RKO (cell line): ENCODE data around the gene NOS1AP.

Experiments used
- DNase-seq: peaks from one replicate; pipeline ENCODE4 v3.0.0-alpha.2; 2016; ENCODE audit warnings: low spot score

Gene NOS1AP

GRCh38 chr1:162367772-162368171 is 298.3 kb downstream of the NOS1AP start:
- DNase-seq: no peak

GRCh38 chr1:162368451-162368850 is 299.0 kb downstream of the NOS1AP start:
- DNase-seq: no peak

- no peak for DNase-seq
Observed at GRCh38 chr1:162369571-162369970, 300.1 kb downstream of the NOS1AP start.

DNA sequence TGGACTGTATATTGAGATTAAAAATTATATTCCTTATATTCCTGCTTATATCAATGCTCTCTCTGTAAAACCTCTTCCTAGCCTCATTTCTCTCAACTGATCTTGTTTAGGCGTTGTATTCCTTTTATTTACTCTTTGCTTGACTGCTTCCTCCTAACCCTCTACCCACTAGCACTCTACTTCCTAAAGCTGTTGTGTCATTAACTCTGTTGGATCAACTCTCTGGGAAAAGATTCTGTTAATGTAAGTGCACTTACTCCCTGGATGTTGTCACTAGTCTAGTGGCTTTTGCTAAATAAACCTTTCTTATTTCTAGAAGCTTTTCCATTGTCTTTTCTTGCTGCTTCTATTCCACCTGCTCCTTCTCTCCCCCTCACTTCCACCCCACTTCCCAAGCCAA is 300.7 kb downstream of the NOS1AP start:
- DNase-seq: no peak

DNA sequence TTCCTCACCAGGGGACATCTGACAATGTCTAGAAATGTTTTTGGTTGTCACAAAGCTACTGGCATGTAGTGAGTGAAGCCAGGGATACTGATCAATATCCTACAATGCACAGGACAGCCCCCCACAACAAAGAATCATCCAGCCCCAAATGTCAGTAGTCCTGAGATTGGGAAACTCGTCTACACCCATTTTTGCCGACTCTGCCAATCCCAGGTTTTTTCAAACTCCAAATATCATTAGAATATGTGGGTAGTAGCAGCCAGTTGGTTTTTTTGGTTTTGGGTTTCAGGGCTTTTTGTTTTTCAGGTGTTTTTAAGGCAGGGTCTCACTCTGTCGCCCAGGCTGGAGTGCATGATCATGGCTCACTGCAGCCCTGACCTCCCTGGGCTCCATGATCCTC is 301.2 kb downstream of the NOS1AP start:
- DNase-seq: no peak

GRCh38 chr1:162371611-162372010 is 302.1 kb downstream of the NOS1AP start:
- no peak for DNase-seq

DNA sequence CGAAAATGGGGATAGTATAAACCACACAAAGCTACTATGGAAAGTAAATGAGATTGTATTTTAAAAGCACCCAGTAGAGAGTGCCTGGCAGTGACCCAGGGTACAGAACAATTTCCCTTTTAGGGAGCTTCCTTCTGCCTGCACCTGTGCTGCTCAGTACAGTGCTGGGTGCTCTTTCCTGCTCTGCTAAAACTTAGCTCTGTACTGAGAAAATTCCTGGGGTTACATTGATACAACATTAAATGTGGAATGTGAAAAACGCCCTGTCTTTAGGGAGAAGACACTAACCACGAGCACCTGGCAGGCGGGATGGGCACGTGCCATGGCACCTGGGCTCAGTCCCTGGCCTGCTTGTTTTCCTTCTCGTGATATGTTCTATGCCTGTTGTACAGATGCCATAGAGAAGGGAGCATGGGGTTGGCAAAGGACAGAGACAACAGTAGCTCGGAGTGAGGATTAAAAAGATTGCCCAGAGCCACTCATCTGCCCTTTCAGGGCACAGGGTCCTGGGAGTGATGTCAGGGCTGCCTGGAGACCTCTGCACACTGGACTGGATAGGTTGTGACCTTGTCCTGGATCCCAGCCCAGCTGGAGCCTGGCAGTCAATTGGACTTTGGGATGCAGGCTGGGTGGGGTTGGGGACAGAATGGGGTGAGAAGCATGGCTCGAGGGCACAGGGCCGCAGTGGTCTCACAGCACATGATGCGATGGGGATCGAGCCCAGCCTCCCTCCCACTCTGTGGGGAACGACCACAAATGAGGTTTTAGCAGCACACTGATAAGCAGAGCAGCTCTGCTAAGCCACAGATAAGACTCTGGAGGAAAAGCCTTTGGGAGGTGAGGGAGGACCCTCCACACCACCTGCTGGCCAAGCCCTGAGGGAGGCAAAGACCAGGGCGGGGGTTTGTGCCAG is 302.9 kb downstream of the NOS1AP start:
- no peak for DNase-seq

GRCh38 chr1:162373072-162373427 is 303.6 kb downstream of the NOS1AP start:
- DNase-seq: no peak

GRCh38 chr1:162373541-162374260 is 304.2 kb downstream of the NOS1AP start:
- DNase-seq: peak; percentile 26

DNA sequence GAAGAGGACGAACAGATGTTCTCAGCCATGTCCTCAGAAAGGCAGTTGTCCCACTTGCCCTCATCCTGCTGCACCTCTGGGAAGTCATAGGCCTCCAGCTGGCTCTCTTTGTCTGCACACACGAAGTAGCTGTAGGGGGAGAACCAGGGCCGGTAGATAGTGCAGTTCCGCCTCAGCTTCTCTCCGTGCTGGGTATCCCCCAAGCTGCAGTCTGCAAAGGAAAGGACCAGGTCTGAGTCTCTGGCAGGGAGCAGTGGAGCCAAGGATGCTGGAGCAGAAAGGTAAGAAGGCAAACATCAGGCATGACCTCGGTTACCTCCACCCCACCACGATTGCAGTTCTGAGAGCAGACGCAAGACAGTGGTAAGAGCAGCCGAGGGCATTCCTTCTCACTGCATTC is 304.9 kb downstream of the NOS1AP start:
- no peak for DNase-seq

DNA sequence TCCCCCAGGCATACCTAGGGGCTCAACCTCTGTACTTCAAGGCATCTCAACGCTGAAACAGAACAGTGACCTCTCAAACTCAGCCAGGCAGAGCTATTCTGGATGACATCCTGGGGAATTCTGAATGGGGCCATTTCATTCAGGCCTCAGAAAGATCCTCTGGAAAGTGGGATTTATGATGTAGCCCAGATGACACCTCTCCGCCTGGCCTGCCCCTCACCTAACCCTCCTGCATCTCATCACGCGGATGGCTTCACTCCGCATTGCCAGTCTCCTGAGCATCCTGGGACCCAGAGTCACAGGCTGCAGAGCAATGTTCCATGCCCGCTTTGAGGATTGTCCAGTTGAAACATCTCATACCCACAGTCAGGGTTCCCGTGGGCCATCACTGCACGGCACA is 306.0 kb downstream of the NOS1AP start:
- DNase-seq: no peak

GRCh38 chr1:162376691-162377090 is 307.2 kb downstream of the NOS1AP start, which contains the start of gene SPATA46:
TSS of gene SPATA46 (minus strand) at chr1:162376854. CDS start at chr1:162376790, 64 bp downstream.
- no peak for DNase-seq

- no peak for DNase-seq
Observed at GRCh38 chr1:162380061-162380846, 310.8 kb downstream of the NOS1AP start.

- no peak for DNase-seq
Observed at GRCh38 chr1:162381383-162381782, 311.9 kb downstream of the NOS1AP start, which contains the start of gene C1orf226. TSS of gene C1orf226 (plus strand) at chr1:162381728. CDS start at chr1:162381902, 174 bp downstream.

GRCh38 chr1:162381941-162382750 is 312.7 kb downstream of the NOS1AP start:
- DNase-seq: no peak

DNA sequence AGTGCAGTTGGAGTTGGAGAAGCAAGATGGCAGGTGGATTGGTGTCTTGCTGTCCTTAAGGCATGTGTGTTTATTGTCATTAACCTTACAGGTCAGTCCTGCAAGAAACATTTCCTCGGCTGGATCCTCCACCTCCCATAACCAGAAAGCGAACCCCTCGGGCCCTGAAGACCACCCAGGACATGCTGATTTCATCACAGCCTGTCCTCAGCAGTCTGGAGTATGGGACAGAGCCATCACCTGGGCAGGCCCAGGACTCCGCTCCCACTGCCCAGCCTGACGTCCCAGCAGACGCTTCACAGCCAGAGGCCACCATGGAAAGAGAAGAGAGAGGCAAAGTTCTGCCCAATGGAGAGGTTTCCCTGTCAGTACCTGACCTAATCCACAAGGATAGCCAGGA is 313.6 kb downstream of the NOS1AP start:
- no peak for DNase-seq

DNA sequence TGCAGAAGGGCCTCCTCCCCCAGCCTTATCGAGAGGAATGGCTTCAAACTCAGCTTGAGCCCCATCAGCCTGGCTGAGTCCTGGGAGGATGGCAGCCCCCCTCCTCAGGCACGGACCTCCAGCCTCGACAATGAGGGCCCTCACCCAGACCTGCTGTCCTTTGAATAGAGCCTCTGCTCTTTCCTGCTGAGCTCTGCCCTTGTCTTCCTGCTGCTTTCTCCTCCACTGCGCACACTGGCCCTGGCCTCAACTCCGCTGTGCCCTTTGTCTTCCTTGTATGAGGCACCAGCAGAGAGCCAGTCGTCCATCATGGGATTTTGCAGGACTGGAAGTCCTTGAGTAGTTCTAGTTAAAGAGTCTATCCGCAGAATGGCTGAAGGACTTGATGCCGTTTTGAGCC is 314.0 kb downstream of the NOS1AP start:
- DNase-seq: no peak

- no peak for DNase-seq
Observed at GRCh38 chr1:162384116-162384515, 314.6 kb downstream of the NOS1AP start.

- DNase-seq: no peak
Observed at GRCh38 chr1:162384601-162385279, 315.2 kb downstream of the NOS1AP start.

DNA sequence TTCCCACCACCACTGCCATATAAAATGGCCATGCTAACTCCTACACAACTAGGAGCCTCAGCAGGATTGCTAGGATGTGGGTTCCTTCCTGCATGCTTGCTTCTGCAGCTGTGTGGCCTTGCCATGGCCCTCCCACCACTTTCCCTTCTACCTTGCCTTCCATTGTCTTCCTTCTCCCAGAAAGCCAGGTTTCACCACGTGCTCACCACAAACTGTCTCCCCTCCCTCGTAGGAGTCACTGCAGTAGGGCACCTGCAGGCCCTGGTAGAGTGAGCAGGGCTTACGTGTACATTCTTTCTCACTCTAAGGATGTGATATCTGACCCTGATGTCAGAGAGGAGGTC is 315.8 kb downstream of the NOS1AP start:
- no peak for DNase-seq

DNA sequence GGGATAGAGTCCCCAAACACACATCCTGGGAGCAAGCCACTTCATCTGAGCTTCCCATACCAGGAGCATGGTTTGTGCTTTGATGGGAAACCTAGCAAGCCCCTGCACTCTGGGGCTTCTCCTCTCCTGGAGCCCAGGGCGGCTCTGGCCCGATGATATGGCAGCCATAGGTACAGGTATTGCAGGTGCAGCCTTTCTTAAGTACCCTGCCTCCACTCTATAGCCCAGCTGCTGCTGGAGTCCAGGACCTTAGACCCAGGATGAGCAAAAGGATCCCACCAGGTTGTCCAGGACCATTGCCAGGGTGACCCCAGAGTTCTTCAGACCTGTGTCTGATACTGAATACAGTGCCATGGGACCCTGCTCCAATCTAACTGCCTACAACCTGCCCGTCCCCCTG is 316.2 kb downstream of the NOS1AP start:
- no peak for DNase-seq
